Prostate gland (tissue), 2 donors: ENCODE results near the gene RETSAT. TPM values are rescaled to one million over a fixed set of nuclear protein-coding genes. Genes with fewer than 3 reads are reported as not detected.

Experiments
- DNase-seq: peaks from one replicate; pipeline ENCODE4 v3.0.0-alpha.2; 2019; ENCODE audit warnings: low spot score
- H3K27ac ChIP-seq, 2 donors: fragments of 200-600 bp; sonication (generic); 2 replicates each; pipeline ENCODE4 v1.5.1; 2017 to 2019
- H3K27me3 ChIP-seq: fragments of 200-600 bp; sonication (generic); replicated peaks from 2 replicates; pipeline ENCODE4 v1.5.1; 2019; ENCODE audit not compliant: insufficient read depth
- H3K36me3 ChIP-seq, 2 donors: fragments of 200-600 bp; sonication (generic); 1 replicate in 1 of 2; 2 replicates in 1 of 2; pipeline versions ENCODE4 v1.5.1 to v1.8.1; 2017 to 2019
- H3K4me1 ChIP-seq: fragments of 200-600 bp; sonication (generic); replicated peaks from 2 replicates; pipeline ENCODE4 v1.5.1; 2019
- H3K4me3 ChIP-seq, 2 donors: fragments of 200-600 bp; sonication (generic); 2 replicates each; pipeline ENCODE4 v1.5.1; 2017 to 2019
- H3K9me3 ChIP-seq: fragments of 200-600 bp; sonication (generic); 2 replicates; pipeline ENCODE4 v1.5.1; 2017
- POLR2A ChIP-seq: fragments of 450-650 bp; IDR thresholded peaks from one replicate; pipeline ENCODE4 v1.6.1; 2016; ENCODE audit warnings: antibody characterized with exemption, mild to moderate bottlenecking
- POLR2AphosphoS5 ChIP-seq: sonication (generic); formaldehyde crosslinking; IDR thresholded peaks from one replicate; pipeline ENCODE4 v1.6.1; 2017; ENCODE audit warnings: antibody characterized with exemption
- WGBS: methylation state at CpG from one replicate; pipeline ENCODE4 v1.1.5; 2018; 5-methylcytosine and 5-hydroxymethylcytosine counted together
- intact Hi-C: fragments of 100-400 bp; cut with DNase I; formaldehyde crosslinking; loops from one replicate; pipeline ENCODE4 v1.14.2; 2022
- total RNA-seq, 2 donors: library from RNA; depleted of rRNA; stranded (reverse); fragments of >200 nt; gene quantifications; one replicate each; pipeline ENCODE4 v1.1.0, GENCODE V29; 2016
- TF ChIP-seq, protein P1 (sequence below), 4 experiments: fragments of 200-600 bp in 2 of 4; fragments of 450-650 bp in 2 of 4; sonication (generic) in 2 of 4; IDR thresholded peaks; 1 replicate in 3 of 4; 2 replicates in 1 of 4; pipeline ENCODE4 v1.5.1; 2016 to 2019; ENCODE audit warnings: antibody characterized with exemption in 4 of 4, mild to moderate bottlenecking in 2 of 4, moderate library complexity in 2 of 4

The RETSAT gene
- total RNA-seq, 2 donors from 2014 or later = 51.1 to 72.6 TPM

DNA sequence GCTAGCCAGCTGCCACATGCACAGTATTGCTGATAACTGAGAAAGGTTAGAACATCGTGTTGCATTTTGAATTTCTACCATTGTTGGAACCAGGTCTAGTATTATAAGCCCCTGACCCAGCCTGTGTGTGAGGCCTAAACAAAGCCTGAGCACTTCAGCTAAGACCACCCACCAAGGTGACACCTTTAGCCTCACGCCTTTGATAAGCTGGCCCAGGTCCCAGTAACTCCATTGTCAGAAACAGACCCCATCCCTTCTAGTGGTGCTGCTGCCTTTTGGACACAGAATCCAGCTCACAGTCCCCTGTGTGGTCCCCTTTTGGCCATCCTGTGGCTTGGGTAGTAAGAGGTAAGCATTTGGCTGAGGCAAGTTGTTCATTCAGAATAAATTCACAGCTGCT lies 1.9 kb upstream of the RETSAT start:
- TF ChIP-seq, protein P1, sequence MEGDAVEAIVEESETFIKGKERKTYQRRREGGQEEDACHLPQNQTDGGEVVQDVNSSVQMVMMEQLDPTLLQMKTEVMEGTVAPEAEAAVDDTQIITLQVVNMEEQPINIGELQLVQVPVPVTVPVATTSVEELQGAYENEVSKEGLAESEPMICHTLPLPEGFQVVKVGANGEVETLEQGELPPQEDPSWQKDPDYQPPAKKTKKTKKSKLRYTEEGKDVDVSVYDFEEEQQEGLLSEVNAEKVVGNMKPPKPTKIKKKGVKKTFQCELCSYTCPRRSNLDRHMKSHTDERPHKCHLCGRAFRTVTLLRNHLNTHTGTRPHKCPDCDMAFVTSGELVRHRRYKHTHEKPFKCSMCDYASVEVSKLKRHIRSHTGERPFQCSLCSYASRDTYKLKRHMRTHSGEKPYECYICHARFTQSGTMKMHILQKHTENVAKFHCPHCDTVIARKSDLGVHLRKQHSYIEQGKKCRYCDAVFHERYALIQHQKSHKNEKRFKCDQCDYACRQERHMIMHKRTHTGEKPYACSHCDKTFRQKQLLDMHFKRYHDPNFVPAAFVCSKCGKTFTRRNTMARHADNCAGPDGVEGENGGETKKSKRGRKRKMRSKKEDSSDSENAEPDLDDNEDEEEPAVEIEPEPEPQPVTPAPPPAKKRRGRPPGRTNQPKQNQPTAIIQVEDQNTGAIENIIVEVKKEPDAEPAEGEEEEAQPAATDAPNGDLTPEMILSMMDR (IDR thresholded peaks at IDR 0.05) = no peak
- TF ChIP-seq POLR2AphosphoS5 (no peak), POLR2A (no peak)
- 86% methylated on average over 2 of the region's 2 CpGs for WGBS
- no peak overlapping the region for H3K4me3 ChIP-seq
- H3K36me3 ChIP-seq = peaks cover 0 to under 1% of the 10 kb centered on the region in 2 donors
- no peak overlapping the region for H3K27ac ChIP-seq
- H3K27me3 ChIP-seq = no peaks in the 10 kb centered on the region
- intact Hi-C loops = no loop called here
- H3K4me1 ChIP-seq = no peaks in the 10 kb centered on the region
- H3K9me3 ChIP-seq = no peaks in the 10 kb centered on the region
- DNase-seq = no peak

DNA sequence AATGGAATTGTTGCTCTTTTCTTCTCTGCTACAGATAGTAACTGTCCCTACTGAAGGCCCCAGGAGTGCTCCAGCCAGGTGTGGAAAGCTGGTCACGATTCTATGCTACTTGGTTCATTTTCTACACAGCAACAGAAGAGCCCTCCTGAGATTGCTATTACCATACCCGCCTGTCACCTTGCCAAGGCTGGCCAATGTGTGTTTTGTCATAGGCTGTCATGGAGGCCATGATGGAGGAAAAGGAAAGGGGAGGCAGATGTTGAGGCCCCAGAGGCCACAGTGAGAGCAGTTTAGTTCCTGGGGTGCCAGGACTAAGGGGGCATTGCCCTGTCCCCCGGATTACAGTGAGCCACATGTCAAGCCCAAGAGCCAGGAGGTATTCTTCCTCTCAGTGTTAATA lies 1.2 kb upstream of the RETSAT start:
- Histone ChIP-seq H3K9me3 (no peaks in the 10 kb centered on the region), H3K27ac (no peak overlapping the region), H3K4me3 (peak overlapping the region; percentile 54 to 73), H3K4me1 (no peaks in the 10 kb centered on the region), H3K36me3 (peaks cover 0 to 4% of the 10 kb centered on the region in 2 donors), H3K27me3 (no peaks in the 10 kb centered on the region)
- intact Hi-C loops = no loop called here
- DNase-seq = no peak
- TF ChIP-seq, protein P1 (IDR thresholded peaks at IDR 0.05) = no peak
- TF ChIP-seq POLR2A (no peak), POLR2AphosphoS5 (no peak)
- WGBS = 67% methylated on average over 3 of the region's 3 CpGs

DNA sequence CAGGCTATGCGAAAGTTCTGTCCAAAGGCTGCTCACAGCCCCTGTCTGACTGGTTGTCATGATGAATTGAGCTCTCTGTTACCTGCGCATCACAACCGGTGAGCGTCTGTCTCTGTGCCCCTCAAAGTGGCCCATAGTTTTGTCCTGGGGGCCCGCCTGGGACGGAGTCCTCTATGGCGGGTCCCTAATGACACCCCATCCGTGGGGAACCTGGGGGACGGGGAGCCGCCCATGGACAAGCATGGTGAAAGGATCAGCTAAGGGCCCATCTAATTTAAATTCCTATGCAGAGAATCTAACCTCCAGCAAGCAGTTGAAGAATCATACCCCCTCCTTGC lies 714 bp upstream of the RETSAT start:
- intact Hi-C loops = no loop called here
- WGBS = 4% methylated on average over 10 of the region's 10 CpGs
- DNase-seq = no peak
- Histone ChIP-seq H3K4me3 (peak overlapping the region; percentile 54 to 73), H3K4me1 (no peaks in the 10 kb centered on the region), H3K27ac (peak overlapping the region; percentile 76 to 79), H3K27me3 (no peaks in the 10 kb centered on the region), H3K36me3 (peaks cover 0 to 4% of the 10 kb centered on the region in 2 donors), H3K9me3 (no peaks in the 10 kb centered on the region)
- TF ChIP-seq POLR2AphosphoS5 (no peak), POLR2A (no peak)
- TF ChIP-seq, protein P1 (IDR thresholded peaks at IDR 0.05) = no peak

DNA sequence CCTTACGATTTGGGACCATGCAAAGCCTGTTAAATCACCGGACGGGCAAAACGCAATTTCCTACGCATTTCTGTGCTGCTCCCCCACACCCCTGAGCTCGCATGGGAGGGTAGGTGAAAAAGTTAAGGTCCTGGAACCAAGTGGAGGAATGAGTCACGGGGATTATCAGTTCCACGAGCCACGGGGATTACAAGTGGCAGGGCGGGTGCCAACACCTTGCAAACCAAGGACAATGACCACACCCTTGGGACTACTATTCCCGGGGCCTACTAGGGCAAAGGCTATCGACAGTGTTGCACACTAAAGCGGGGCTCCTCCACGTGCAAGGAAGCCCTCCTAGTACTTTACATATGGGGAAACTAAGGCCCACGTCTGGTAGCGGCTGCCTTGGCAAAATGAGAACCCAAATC lies 447 bp downstream of the RETSAT start:
- H3K36me3 ChIP-seq = peaks cover 0 to 4% of the 10 kb centered on the region in 2 donors
- peak overlapping the region; percentile 76 to 79 for H3K27ac ChIP-seq
- TF ChIP-seq, protein P1 (IDR thresholded peaks at IDR 0.05) = no peak
- no peak for TF ChIP-seq POLR2AphosphoS5
- TF ChIP-seq POLR2A = no peak
- no peaks in the 10 kb centered on the region for H3K4me1 ChIP-seq
- 8% methylated on average over 16 of the region's 16 CpGs for WGBS
- H3K9me3 ChIP-seq = no peaks in the 10 kb centered on the region
- intact Hi-C loops = loop anchor here (1.0 kb wide), 1 partner anchor 26 kb away; no protein-coding TSS in a partner anchor
- no peaks in the 10 kb centered on the region for H3K27me3 ChIP-seq
- peak; percentile 32 for DNase-seq
- H3K4me3 ChIP-seq = peak overlapping the region; percentile 54 to 73

DNA sequence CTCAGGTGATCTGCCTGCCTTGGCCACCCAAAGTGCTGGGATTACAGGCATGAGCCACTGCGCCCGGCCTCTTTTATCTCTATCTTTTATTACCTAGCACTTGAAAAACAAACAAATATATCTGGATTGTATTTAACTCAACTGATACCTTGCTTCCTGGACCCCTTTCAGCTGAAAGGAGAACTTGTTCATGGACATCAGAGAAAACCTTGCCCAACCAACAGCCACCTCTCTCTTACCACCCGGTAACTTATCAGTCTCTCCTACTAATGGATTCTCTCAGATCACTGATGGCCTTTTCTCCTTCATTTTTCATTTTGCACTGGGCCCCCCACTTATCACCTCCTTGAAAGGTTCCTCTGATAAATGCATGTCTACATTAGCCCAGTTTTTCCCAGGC lies 6.7 kb downstream of the RETSAT start:
- no peak for DNase-seq
- intact Hi-C loops = no loop called here
- Histone ChIP-seq H3K9me3 (no peaks in the 10 kb centered on the region), H3K4me1 (no peaks in the 10 kb centered on the region), H3K27me3 (no peaks in the 10 kb centered on the region), H3K36me3 (peaks cover 4 to 6% of the 10 kb centered on the region in 2 donors), H3K4me3 (no peak overlapping the region), H3K27ac (no peak overlapping the region)
- 82% methylated on average over 3 of the region's 3 CpGs for WGBS
- TF ChIP-seq, protein P1 (IDR thresholded peaks at IDR 0.05) = no peak
- TF ChIP-seq POLR2AphosphoS5 (no peak), POLR2A (no peak)
